SK-N-SH (cell line): ENCODE data around the gene CAPRIN2. TPM values are rescaled to one million over a fixed set of nuclear protein-coding genes. Genes with fewer than 3 reads are reported as not detected.

Experiments used
- CTCF ChIA-PET: fragments of 300-600, 350-600 bp; formaldehyde crosslinking; extraction: SDS; loops from one replicate; lab custom pipeline; 2021; lab: Yijun Ruan, JAX
- POLR2A ChIA-PET: fragments of 350-600 bp; sonication (Branson Sonifier 250); formaldehyde crosslinking; extraction: SDS; loops from one replicate; lab custom pipeline; 2020; ENCODE audit warnings: antibody characterized with exemption, inconsistent platforms; lab: Yijun Ruan, JAX
- DNase-seq: peaks from one replicate; pipeline ENCODE4 v3.0.0; 2012
- H2AFZ ChIP-seq: fragments of 200-600 bp; sonication (generic); 2 replicates; pipeline ENCODE4 v1.8.1; 2016; ENCODE audit warnings: antibody characterized with exemption, mild to moderate bottlenecking, low read depth
- H3F3A ChIP-seq: fragments of 200-600 bp; sonication (generic); replicated peaks from 2 replicates; pipeline ENCODE3; 2016; ENCODE audit warnings: antibody characterized with exemption, mild to moderate bottlenecking; ENCODE audit not compliant: insufficient read depth
- H3K27ac ChIP-seq, 2 experiments: fragments of 200-500 bp in 1 of 2; fragments of 200-600 bp in 1 of 2; sonication (Bioruptor generic) in 1 of 2; sonication (generic), shearing (Covaris generic) in 1 of 2; 2 replicates each; pipeline versions ENCODE4 v1.5.1 to v1.6.1; 2014 to 2016; ENCODE audit warnings: low read depth in 2 of 2, inconsistent platforms in 1 of 2, low read length in 1 of 2, mild to moderate bottlenecking in 1 of 2, mixed read lengths in 1 of 2
- H3K27me3 ChIP-seq: fragments of 200-600 bp; sonication (generic), shearing (Covaris generic); 2 replicates; pipeline ENCODE4 v1.6.1; 2016; ENCODE audit warnings: mixed run types; ENCODE audit not compliant: insufficient read depth
- H3K36me3 ChIP-seq, 2 experiments: fragments of 200-500 bp in 1 of 2; fragments of 200-600 bp in 1 of 2; sonication (Bioruptor generic) in 1 of 2; sonication (generic) in 1 of 2; replicated peaks in 1 of 2; 2 replicates each; pipeline versions ENCODE3 to v1.5.1; 2014 to 2016; ENCODE audit warnings: low read length in 1 of 2, mild to moderate bottlenecking in 1 of 2; ENCODE audit not compliant: insufficient read depth in 2 of 2, control insufficient read depth in 1 of 2
- H3K4me1 ChIP-seq, 2 experiments: fragments of 200-500 bp in 1 of 2; fragments of 200-600 bp in 1 of 2; sonication (Bioruptor generic) in 1 of 2; sonication (generic), shearing (Covaris generic) in 1 of 2; 2 replicates each; pipeline versions ENCODE4 v1.5.1 to v1.6.1; 2014 to 2016; ENCODE audit warnings: low read depth in 1 of 2, low read length in 1 of 2, mixed run types in 1 of 2; ENCODE audit not compliant: insufficient read depth in 2 of 2, control insufficient read depth in 1 of 2
- H3K4me2 ChIP-seq: fragments of 200-600 bp; sonication (generic), shearing (Covaris generic); 2 replicates; pipeline ENCODE4 v1.6.1; 2017; ENCODE audit warnings: mixed run types
- H3K4me3 ChIP-seq, 2 experiments: fragments of 200-500 bp in 1 of 2; fragments of 200-600 bp in 1 of 2; sonication (Bioruptor generic) in 1 of 2; sonication (generic), shearing (Covaris generic) in 1 of 2; 2 replicates each; pipeline versions ENCODE4 v1.5.1 to v1.8.1; 2014 to 2016; ENCODE audit warnings: low read depth in 2 of 2, inconsistent platforms in 1 of 2, low read length in 1 of 2, mild to moderate bottlenecking in 1 of 2, mixed read lengths in 1 of 2, moderate library complexity in 1 of 2
- H3K79me2 ChIP-seq: fragments of 200-600 bp; sonication (generic); 2 replicates; pipeline ENCODE4 v1.8.1; 2017; ENCODE audit warnings: mild to moderate bottlenecking; ENCODE audit not compliant: insufficient read depth
- H3K9ac ChIP-seq: fragments of 200-600 bp; sonication (generic); 2 replicates; pipeline ENCODE4 v1.6.1; 2017; ENCODE audit warnings: mixed run types
- H3K9me2 ChIP-seq: fragments of 200-600 bp; sonication (generic); 2 replicates; pipeline ENCODE4 v1.6.1; 2017; ENCODE audit warnings: mixed run types
- H3K9me3 ChIP-seq: fragments of 200-600 bp; sonication (generic); 2 replicates; pipeline ENCODE4 v1.6.1; 2017; ENCODE audit warnings: mixed run types, mild to moderate bottlenecking, moderate library complexity
- H4K20me1 ChIP-seq: fragments of 200-600 bp; sonication (generic); 2 replicates; pipeline ENCODE4 v1.6.1; 2017; ENCODE audit warnings: mild to moderate bottlenecking, mixed run types; ENCODE audit not compliant: insufficient read depth
- CHD2 ChIP-seq: fragments of 150-350 bp; IDR thresholded peaks from 2 replicates; pipeline ENCODE4 v1.6.1; 2018; ENCODE audit warnings: low read length; ENCODE audit not compliant: partially characterized antibody
- EZH2phosphoT487 ChIP-seq: fragments of 200-600 bp; sonication (generic); IDR thresholded peaks from 2 replicates; pipeline ENCODE4 v1.6.1; 2017; ENCODE audit warnings: low read depth, mixed run types, mild to moderate bottlenecking, antibody characterized with exemption, moderate library complexity, borderline replicate concordance
- FOXJ3 ChIP-seq: sonication (generic); formaldehyde crosslinking; IDR thresholded peaks from 2 replicates; pipeline ENCODE4 v1.5.1; 2020; ENCODE audit warnings: mild to moderate bottlenecking, missing genetic modification reagents
- FOXM1 ChIP-seq: IDR thresholded peaks from 2 replicates; pipeline ENCODE4 v1.4.0; 2012; ENCODE audit warnings: low read depth, mild to moderate bottlenecking
- GABPA ChIP-seq: IDR thresholded peaks from 2 replicates; pipeline ENCODE4 v1.4.0; 2012; ENCODE audit warnings: low read depth, mild to moderate bottlenecking
- GATA2 ChIP-seq: sonication (generic); formaldehyde crosslinking; IDR thresholded peaks from 2 replicates; pipeline ENCODE4 v1.5.0; 2020; ENCODE audit warnings: mild to moderate bottlenecking, missing genetic modification reagents
- JUND ChIP-seq: IDR thresholded peaks from 2 replicates; pipeline ENCODE4 v1.4.0; 2012
- MXI1 ChIP-seq: IDR thresholded peaks from 2 replicates; pipeline ENCODE4 v1.6.1; 2012; ENCODE audit warnings: mild to moderate bottlenecking, low read depth, low read length, improper control_type of control experiment
- SMC3 ChIP-seq: IDR thresholded peaks from 2 replicates; pipeline ENCODE4 v1.6.1; 2012; ENCODE audit warnings: low read depth, low read length, improper control_type of control experiment
- TCF12 ChIP-seq: IDR thresholded peaks from 2 replicates; pipeline ENCODE4 v1.4.0; 2012
- WGBS: methylation state at CpG from one replicate; pipeline ENCODE4 v1.1.6; 2017; ENCODE audit warnings: low lambda C conversion rate; 5-methylcytosine and 5-hydroxymethylcytosine counted together
- polyA plus RNA-seq, 3 experiments: library from polyadenylated mRNA; depleted of rRNA; stranded (reverse); fragments of >200 nt; gene quantifications; 2 replicates each; pipeline ENCODE4 v1.2.3, GENCODE V29; 2012
- TF ChIP-seq, protein P1 (sequence below): IDR thresholded peaks from 2 replicates; pipeline ENCODE4 v1.4.0; 2012; ENCODE audit warnings: low read depth
- TF ChIP-seq, protein P2 (sequence below): IDR thresholded peaks from 2 replicates; pipeline ENCODE4 v1.4.0; 2012; ENCODE audit warnings: low read depth, borderline replicate concordance

Gene CAPRIN2
- polyA plus RNA-seq, 1 of the 3 experiments (the other 2 are of a cell fraction) = 21.4 TPM

DNA sequence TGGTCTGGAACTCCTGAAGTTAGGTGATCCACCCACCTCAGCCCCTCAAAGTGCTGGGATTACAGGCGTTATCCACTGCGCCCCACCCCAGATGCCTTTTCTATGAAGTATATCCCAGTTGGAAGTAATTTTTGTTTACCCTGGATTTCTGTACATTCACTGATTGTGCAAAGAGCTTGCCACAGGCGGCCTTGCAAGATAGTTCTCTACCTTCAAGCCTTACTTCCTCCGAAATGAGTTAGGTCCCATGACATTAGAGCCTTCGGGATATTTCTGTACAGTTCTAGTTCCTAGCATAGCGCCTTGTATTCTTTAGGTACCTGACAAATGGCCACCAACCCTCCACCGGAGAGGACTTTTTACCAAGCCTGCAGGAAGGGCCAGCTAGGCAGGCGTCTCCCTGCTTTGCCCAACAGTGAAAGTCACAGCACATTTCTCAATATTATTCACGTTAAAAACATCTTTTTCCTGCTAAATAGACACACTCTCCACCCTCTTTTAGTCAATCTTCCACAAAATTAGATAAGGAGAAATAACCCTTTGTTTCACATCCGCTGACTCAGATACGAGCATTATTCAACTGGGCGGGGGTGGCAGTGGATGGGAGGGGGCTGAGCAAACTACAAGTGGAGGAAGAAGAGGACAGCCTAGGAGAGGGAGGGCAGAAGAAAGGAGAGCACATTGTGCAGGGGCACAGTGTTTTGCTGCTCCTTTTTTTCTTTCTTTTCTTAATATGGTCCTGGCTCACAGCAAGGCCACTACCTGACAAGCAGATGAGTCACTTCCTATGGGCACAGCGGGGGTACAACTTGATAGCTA lies 40.0 kb upstream of the CAPRIN2 start (continued):
- no peak for TF ChIP-seq CHD2
- TF ChIP-seq TCF12 = peak; percentile 66
- TF ChIP-seq, protein P1, sequence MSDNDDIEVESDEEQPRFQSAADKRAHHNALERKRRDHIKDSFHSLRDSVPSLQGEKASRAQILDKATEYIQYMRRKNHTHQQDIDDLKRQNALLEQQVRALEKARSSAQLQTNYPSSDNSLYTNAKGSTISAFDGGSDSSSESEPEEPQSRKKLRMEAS = 0 out of 2 replicates have a peak, but pooled peaks have one; percentile 76

- TF ChIP-seq FOXM1 (no peak), GATA2 (CRISPR knock-in tag) (no peak), FOXJ3 (no peak), MXI1 (no peak), SMC3 (no peak), EZH2phosphoT487 (no peak), GABPA (no peak), JUND (no peak)
- TF ChIP-seq, protein P1 = no peak
- TF ChIP-seq, protein P2, sequence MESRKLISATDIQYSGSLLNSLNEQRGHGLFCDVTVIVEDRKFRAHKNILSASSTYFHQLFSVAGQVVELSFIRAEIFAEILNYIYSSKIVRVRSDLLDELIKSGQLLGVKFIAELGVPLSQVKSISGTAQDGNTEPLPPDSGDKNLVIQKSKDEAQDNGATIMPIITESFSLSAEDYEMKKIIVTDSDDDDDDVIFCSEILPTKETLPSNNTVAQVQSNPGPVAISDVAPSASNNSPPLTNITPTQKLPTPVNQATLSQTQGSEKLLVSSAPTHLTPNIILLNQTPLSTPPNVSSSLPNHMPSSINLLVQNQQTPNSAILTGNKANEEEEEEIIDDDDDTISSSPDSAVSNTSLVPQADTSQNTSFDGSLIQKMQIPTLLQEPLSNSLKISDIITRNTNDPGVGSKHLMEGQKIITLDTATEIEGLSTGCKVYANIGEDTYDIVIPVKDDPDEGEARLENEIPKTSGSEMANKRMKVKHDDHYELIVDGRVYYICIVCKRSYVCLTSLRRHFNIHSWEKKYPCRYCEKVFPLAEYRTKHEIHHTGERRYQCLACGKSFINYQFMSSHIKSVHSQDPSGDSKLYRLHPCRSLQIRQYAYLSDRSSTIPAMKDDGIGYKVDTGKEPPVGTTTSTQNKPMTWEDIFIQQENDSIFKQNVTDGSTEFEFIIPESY = no peak
- Histone ChIP-seq H3K9me3 (no peaks in the 10 kb centered on the region), H3K4me1 (peaks cover 9 to 43% of the 10 kb centered on the region in 2 experiments; a peak in 3 of 4 replicates), H3K4me3 (no peak overlapping the region), H3K27ac (peak overlapping the region in 1 of 2 experiments; percentile 98; a peak in 2 of 4 replicates), H3K79me2 (peaks cover 13% of the 10 kb centered on the region), H2AFZ (no peak overlapping the region), H3K36me3 (peaks cover 0 to 11% of the 10 kb centered on the region in 2 experiments), H4K20me1 (no peaks in the 10 kb centered on the region), H3K9me2 (no peaks in the 10 kb centered on the region), H3F3A (peaks cover 44% of the 10 kb centered on the region), H3K4me2 (peak overlapping the region; percentile 16), H3K27me3 (no peaks in the 10 kb centered on the region), H3K9ac (no peak overlapping the region; the same call in 1 of the 2 replicates)
- no peak for DNase-seq
- POLR2A ChIA-PET = no interaction called here
- CTCF ChIA-PET = interaction anchor here (0.6 kb wide), 1 partner anchor 14 kb away, joined by 3 read pairs; no protein-coding TSS in a partner anchor
- 76% methylated on average over 3 of the region's 3 CpGs for WGBS
Measured at GRCh38 chr12:30794020-30794419, 39.3 kb upstream of the CAPRIN2 start.
